H1 (cell line): ENCODE results near the gene TMED8. TPM values are rescaled to one million over a fixed set of nuclear protein-coding genes. Genes with fewer than 3 reads are reported as not detected.

Source experiments
- CTCF ChIA-PET: fragments of 300-600 bp; sonication (Branson Sonifier 250); formaldehyde crosslinking; loops from one replicate; lab custom pipeline; 2021; ENCODE audit not compliant: partially characterized antibody; lab: Charles Lee
- POLR2A ChIA-PET: fragments of 300-600 bp; sonication (Branson Sonifier 250); formaldehyde crosslinking; loops from one replicate; lab custom pipeline; 2021; ENCODE audit warnings: inconsistent platforms; ENCODE audit not compliant: partially characterized antibody; lab: Charles Lee
- DNase-seq, 2 experiments: peaks; one replicate each; pipeline versions ENCODE4 v3.0.0 to v3.0.0-alpha.2; 2010 to 2022; ENCODE audit warnings: low spot score in 2 of 2, low read depth in 1 of 2, mixed read lengths in 1 of 2
- FAIRE-seq: peaks from 2 replicates; lab custom pipeline; 2011; peaks lifted over from hg19 to GRCh38; lab: Jason Lieb, UNC
- H2AFZ ChIP-seq: 2 replicates; pipeline ENCODE4 v1.8.1; 2012; ENCODE audit warnings: low read length, inconsistent platforms
- H2AK5ac ChIP-seq: 2 replicates; pipeline ENCODE4 v1.6.1; 2013; ENCODE audit warnings: low read depth, low read length
- H2BK120ac ChIP-seq: replicated peaks from 2 replicates; pipeline ENCODE3; 2013; ENCODE audit warnings: low read depth, low read length, inconsistent platforms
- H2BK12ac ChIP-seq: 2 replicates; pipeline ENCODE4 v1.6.1; 2013; ENCODE audit warnings: low read depth, low read length
- H2BK15ac ChIP-seq: 2 replicates; pipeline ENCODE4 v1.6.1; 2013; ENCODE audit warnings: low read length
- H2BK20ac ChIP-seq: 2 replicates; pipeline ENCODE4 v1.6.1; 2013; ENCODE audit warnings: low read length
- H2BK5ac ChIP-seq: 2 replicates; pipeline ENCODE4 v1.6.1; 2013; ENCODE audit warnings: low read depth, low read length
- H3K14ac ChIP-seq: 2 replicates; pipeline ENCODE4 v1.6.1; 2013; ENCODE audit warnings: inconsistent platforms; ENCODE audit not compliant: insufficient read length
- H3K18ac ChIP-seq: 2 replicates; pipeline ENCODE4 v1.6.1; 2013; ENCODE audit warnings: low read length; ENCODE audit errors: extremely low read depth
- H3K23ac ChIP-seq: 2 replicates; pipeline ENCODE4 v1.6.1; 2013; ENCODE audit warnings: inconsistent platforms; ENCODE audit not compliant: insufficient read length
- H3K23me2 ChIP-seq: 2 replicates; pipeline ENCODE4 v1.6.1; 2013; ENCODE audit warnings: low read depth, low read length
- H3K27ac ChIP-seq: 2 replicates; pipeline ENCODE4 v1.6.1; 2011; ENCODE audit warnings: low read depth, low read length, inconsistent platforms
- H3K27me3 ChIP-seq, 4 experiments: replicated peaks in 1 of 4; 1 replicate in 1 of 4; 2 replicates in 3 of 4; pipeline versions ENCODE4 v1.6.1 to v1.8.1; 2011 to 2013; ENCODE audit warnings: low read length in 3 of 4, mild to moderate bottlenecking in 3 of 4, inconsistent platforms in 2 of 4, mixed read lengths in 2 of 4, moderate library complexity in 1 of 4; ENCODE audit not compliant: control insufficient read depth in 3 of 4, insufficient read depth in 3 of 4; ENCODE audit errors: extremely low read depth in 1 of 4
- H3K36me3 ChIP-seq, 4 experiments: 2 replicates each; pipeline versions ENCODE4 v1.6.1 to v1.8.1; 2011 to 2013; ENCODE audit warnings: mild to moderate bottlenecking in 4 of 4, low read length in 3 of 4, moderate library complexity in 2 of 4, control low read depth in 1 of 4, inconsistent platforms in 1 of 4; ENCODE audit not compliant: insufficient read depth in 4 of 4, control insufficient read depth in 2 of 4
- H3K4ac ChIP-seq: replicated peaks from 2 replicates; pipeline ENCODE3; 2013; ENCODE audit warnings: low read length, low read depth, mixed read lengths, inconsistent platforms; ENCODE audit not compliant: insufficient read length
- H3K4me1 ChIP-seq, 4 experiments: replicated peaks in 1 of 4; 1 replicate in 1 of 4; 2 replicates in 3 of 4; pipeline versions ENCODE4 v1.6.1 to v1.8.1; 2011 to 2013; ENCODE audit warnings: low read length in 3 of 4, inconsistent platforms in 2 of 4, mixed read lengths in 1 of 4; ENCODE audit not compliant: insufficient read depth in 4 of 4, control insufficient read depth in 3 of 4
- H3K4me2 ChIP-seq, 2 experiments: 2 replicates each; pipeline versions ENCODE4 v1.6.1 to v1.8.1; 2011 to 2013; ENCODE audit warnings: low read depth in 2 of 2, low read length in 2 of 2, control low read depth in 1 of 2, inconsistent platforms in 1 of 2, mild to moderate bottlenecking in 1 of 2; ENCODE audit not compliant: insufficient read depth in 1 of 2
- H3K4me3 ChIP-seq, 4 experiments: fragments of 200-600, 300-600 bp in 1 of 4; sonication (generic), shearing (Covaris generic), sonication (Bioruptor Twin) in 1 of 4; 2 replicates each; pipeline versions ENCODE4 v1.5.1 to v1.8.1; 2011 to 2016; ENCODE audit warnings: low read length in 4 of 4, low read depth in 3 of 4, control low read depth in 2 of 4, inconsistent platforms in 2 of 4, mild to moderate bottlenecking in 2 of 4, mixed read lengths in 1 of 4, moderate library complexity in 1 of 4; ENCODE audit not compliant: insufficient read depth in 2 of 4; ENCODE audit errors: extremely low read depth in 1 of 4
- H3K56ac ChIP-seq: replicated peaks from 2 replicates; pipeline ENCODE3; 2013; ENCODE audit warnings: low read depth, mild to moderate bottlenecking, mixed read lengths, low read length, inconsistent platforms; ENCODE audit not compliant: insufficient read length
- H3K79me1 ChIP-seq: 2 replicates; pipeline ENCODE4 v1.6.1; 2013; ENCODE audit warnings: low read depth, low read length, control low read depth
- H3K79me2 ChIP-seq, 2 experiments: 2 replicates each; pipeline versions ENCODE4 v1.6.1 to v1.8.1; 2012 to 2013; ENCODE audit warnings: low read length in 2 of 2, mild to moderate bottlenecking in 2 of 2, inconsistent platforms in 1 of 2; ENCODE audit not compliant: insufficient read depth in 2 of 2, control insufficient read depth in 1 of 2
- H3K9ac ChIP-seq, 4 experiments: replicated peaks in 1 of 4; 1 replicate in 1 of 4; 2 replicates in 3 of 4; pipeline versions ENCODE4 v1.6.1 to v1.8.1; 2011 to 2013; ENCODE audit warnings: low read depth in 3 of 4, low read length in 3 of 4, control low read depth in 2 of 4, mild to moderate bottlenecking in 2 of 4, moderate library complexity in 2 of 4, inconsistent platforms in 1 of 4; ENCODE audit errors: extremely low read depth in 1 of 4
- H3K9me3 ChIP-seq, 2 experiments: 2 replicates each; pipeline versions ENCODE4 v1.6.1 to v1.8.1; 2012 to 2013; ENCODE audit warnings: mild to moderate bottlenecking in 2 of 2, moderate library complexity in 2 of 2, control low read depth in 1 of 2, inconsistent platforms in 1 of 2, low read depth in 1 of 2, low read length in 1 of 2, mixed read lengths in 1 of 2; ENCODE audit not compliant: insufficient read depth in 2 of 2
- H4K20me1 ChIP-seq, 2 experiments: replicated peaks in 1 of 2; 2 replicates each; pipeline versions ENCODE3 to v1.8.1; 2011 to 2013; ENCODE audit warnings: inconsistent platforms in 2 of 2, low read length in 2 of 2, mild to moderate bottlenecking in 1 of 2; ENCODE audit not compliant: insufficient read depth in 2 of 2, control insufficient read depth in 1 of 2
- H4K5ac ChIP-seq: 2 replicates; pipeline ENCODE4 v1.6.1; 2013; ENCODE audit warnings: low read length, low read depth, mixed read lengths, inconsistent platforms; ENCODE audit not compliant: insufficient read length
- H4K8ac ChIP-seq: 2 replicates; pipeline ENCODE4 v1.8.0; 2013; ENCODE audit warnings: mild to moderate bottlenecking, moderate library complexity, low read length, inconsistent platforms; ENCODE audit not compliant: insufficient read depth; ENCODE audit errors: extremely low read depth
- H4K91ac ChIP-seq: replicated peaks from 2 replicates; pipeline ENCODE3; 2013; ENCODE audit warnings: low read length, mixed read lengths, inconsistent platforms; ENCODE audit not compliant: insufficient read length
- CTCF ChIP-seq, 3 experiments: IDR thresholded peaks; 1 replicate in 2 of 3; 2 replicates in 1 of 3; pipeline versions ENCODE4 v1.5.1 to v1.6.1; 2011; ENCODE audit warnings: low read length in 3 of 3, mild to moderate bottlenecking in 3 of 3, inconsistent platforms in 2 of 3, low read depth in 1 of 3, moderate library complexity in 1 of 3; ENCODE audit not compliant: insufficient read depth in 1 of 3; ENCODE audit errors: control extremely low read depth in 1 of 3
- E2F6 ChIP-seq: IDR thresholded peaks from 2 replicates; pipeline ENCODE4 v1.6.1; 2012; ENCODE audit warnings: inconsistent platforms
- MAX ChIP-seq: IDR thresholded peaks from 2 replicates; pipeline ENCODE4 v1.6.1; 2012; ENCODE audit warnings: inconsistent platforms
- RAD21 ChIP-seq, 2 experiments: IDR thresholded peaks in 1 of 2; conservative IDR thresholded peaks in 1 of 2; 2 replicates each; pipeline ENCODE4 v1.6.1; 2011; ENCODE audit warnings: low read depth in 2 of 2, low read length in 2 of 2, improper control_type of control experiment in 1 of 2, inconsistent platforms in 1 of 2, mild to moderate bottlenecking in 1 of 2, moderate library complexity in 1 of 2
- RFX5 ChIP-seq: IDR thresholded peaks from 2 replicates; pipeline ENCODE4 v1.6.1; 2011; ENCODE audit warnings: low read depth, low read length, improper control_type of control experiment, borderline replicate concordance
- SIN3A ChIP-seq, 2 experiments: IDR thresholded peaks in 1 of 2; conservative IDR thresholded peaks in 1 of 2; 2 replicates each; pipeline ENCODE4 v1.6.1; 2011 to 2012; ENCODE audit warnings: low read length in 2 of 2, improper control_type of control experiment in 1 of 2, low read depth in 1 of 2, mild to moderate bottlenecking in 1 of 2
- TBP ChIP-seq: IDR thresholded peaks from 2 replicates; pipeline ENCODE4 v1.6.1; 2011; ENCODE audit warnings: low read depth, low read length, improper control_type of control experiment
- YY1 ChIP-seq: IDR thresholded peaks from 2 replicates; pipeline ENCODE4 v1.6.1; 2011; ENCODE audit warnings: low read depth, mild to moderate bottlenecking, low read length
- WGBS, 2 experiments: shearing (Covaris generic) in 1 of 2; methylation state at CpG; one replicate each; pipeline versions ENCODE4 v1.1.6 to v1.1.7; 2013 to 2015; ENCODE audit warnings: low lambda C conversion rate in 2 of 2, mixed read lengths in 2 of 2, inconsistent platforms in 1 of 2, low coverage in 1 of 2, missing lambda C conversion rate in 1 of 2; ENCODE audit not compliant: insufficient replicate concordance in 2 of 2, insufficient coverage in 1 of 2, insufficient read length in 1 of 2; ENCODE audit errors: extremely low coverage in 1 of 2, missing lambda C conversion rate in 1 of 2; 5-methylcytosine and 5-hydroxymethylcytosine counted together
- polyA plus RNA-seq, 7 experiments: library from polyadenylated mRNA; depleted of rRNA in 3 of 7; stranded (reverse) in 5 of 7; unstranded in 2 of 7; fragments of >200 nt in 5 of 7; fragments of 200-250 nt in 2 of 7; gene quantifications; 1 replicate in 5 of 7; 2 replicates in 1 of 7; 4 replicates in 1 of 7; pipeline versions ENCODE4 v1.2.1 to v1.2.3, GENCODE V29; 2011 to 2013; ENCODE audit warnings: missing spikeins in 2 of 7, mixed read lengths in 2 of 7
- total RNA-seq: library from RNA; stranded (reverse); fragmentation: NEBNext Ultra II Directional; extraction: Animal tissue kit (Norgen Biotek cat#: 25700); gene quantifications from 2 replicates; pipeline ENCODE4 v1.2.1, GENCODE V29; 2021

TMED8 gene
- total and polyA plus RNA-seq, 2 of the 8 experiments (the other 6 are each of a cell fraction or from before 2014, with no cell fraction given): 5.5 to 13.4 TPM

GRCh38 chr14:77409131-77409533 lies 32.2 kb upstream of the TMED8 start:
- no peak overlapping the region for H3K14ac ChIP-seq
- H3K23ac ChIP-seq: no peak overlapping the region
- no peak overlapping the region for H4K91ac ChIP-seq
- no peaks in the 10 kb centered on the region for H3K79me1 ChIP-seq
- DNase-seq: peak in 1 of 2 experiments; percentile 50
- H3K27ac ChIP-seq: no peak overlapping the region
- TF ChIP-seq CTCF (IDR thresholded peaks at IDR 0.05; ENCODE audit: control extremely low read depth in 1 of 3, insufficient read depth in 1 of 3, low read depth in 1 of 3, low read length in 3 of 3) (peak; percentile 41 to 56 (median 52)), TBP (no peak), RFX5 (no peak), YY1 (peak; percentile 64), MAX (peak; percentile 13; the same call in 1 of the 2 replicates), E2F6 (0 out of 2 replicates have a peak, but pooled peaks have one; percentile 34), RAD21 (IDR thresholded peaks at IDR 0.05 in 1 of 2, conservative IDR thresholded peaks at IDR 0.05 in 1 of 2; ENCODE audit: low read depth in 2 of 2, low read length in 2 of 2) (peak in 1 of 2 experiments; percentile 52; a peak in 2 of 4 replicates), SIN3A (conservative IDR thresholded peaks at IDR 0.05 in 1 of 2, IDR thresholded peaks at IDR 0.05 in 1 of 2; ENCODE audit: low read depth in 1 of 2, low read length in 2 of 2) (no peak)
- no peak overlapping the region for H2BK12ac ChIP-seq
- H3K4ac ChIP-seq: no peak overlapping the region
- H2AFZ ChIP-seq: peak overlapping the region; percentile 81; the same call in 1 of the 2 replicates
- H2BK15ac ChIP-seq: no peak overlapping the region
- H3K56ac ChIP-seq: no peak overlapping the region
- no peak overlapping the region for H2BK120ac ChIP-seq
- H3K27me3 ChIP-seq: no peaks in the 10 kb centered on the region
- H3K4me2 ChIP-seq: no peak overlapping the region
- H3K4me3 ChIP-seq: no peak overlapping the region
- no peak for FAIRE-seq
- no peaks in the 10 kb centered on the region for H3K36me3 ChIP-seq
- 29% methylated on average over 3 of the region's 3 CpGs; no CpG with 5 or more reads in 1 of the 2 experiments for WGBS, 2 experiments
- no peak overlapping the region for H4K8ac ChIP-seq
- H3K79me2 ChIP-seq: no peaks in the 10 kb centered on the region
- H4K5ac ChIP-seq: no peak overlapping the region
- H3K18ac ChIP-seq: no peak overlapping the region
- no peak overlapping the region for H2BK20ac ChIP-seq
- no peaks in the 10 kb centered on the region for H3K9me3 ChIP-seq
- no peak overlapping the region for H2BK5ac ChIP-seq
- no peak overlapping the region for H2AK5ac ChIP-seq
- H3K4me1 ChIP-seq: no peaks in the 10 kb centered on the region
- H4K20me1 ChIP-seq: no peaks in the 10 kb centered on the region
- H3K23me2 ChIP-seq: no peaks in the 10 kb centered on the region
- ChIA-PET CTCF (interaction anchor here (0.7 to 2.7 kb wide), 14 partner anchors 10 to 144 kb away, joined by 3 to 10 read pairs (median 4); no protein-coding TSS in a partner anchor), POLR2A (interaction anchor here (1.0 kb wide), 1 partner anchor 88 kb away, joined by 5 read pairs; the partner anchor contains the start of genes GSTZ1 and POMT2)
- H3K9ac ChIP-seq: no peak overlapping the region
